Stimulated activated CD4-positive, alpha-beta T cell treated with anti-CD3 and anti-CD28 coated beads, Interleukin-12 subunit alpha, Interleukin-12 subunit beta, amount 100 ng/mL, for 4 hours (primary cell): ENCODE results near the gene AGBL2.

ENCODE experiments used
- DNase-seq: peaks from one replicate; pipeline ENCODE4 v3.0.0-alpha.2; 2020

AGBL2 gene

DNA sequence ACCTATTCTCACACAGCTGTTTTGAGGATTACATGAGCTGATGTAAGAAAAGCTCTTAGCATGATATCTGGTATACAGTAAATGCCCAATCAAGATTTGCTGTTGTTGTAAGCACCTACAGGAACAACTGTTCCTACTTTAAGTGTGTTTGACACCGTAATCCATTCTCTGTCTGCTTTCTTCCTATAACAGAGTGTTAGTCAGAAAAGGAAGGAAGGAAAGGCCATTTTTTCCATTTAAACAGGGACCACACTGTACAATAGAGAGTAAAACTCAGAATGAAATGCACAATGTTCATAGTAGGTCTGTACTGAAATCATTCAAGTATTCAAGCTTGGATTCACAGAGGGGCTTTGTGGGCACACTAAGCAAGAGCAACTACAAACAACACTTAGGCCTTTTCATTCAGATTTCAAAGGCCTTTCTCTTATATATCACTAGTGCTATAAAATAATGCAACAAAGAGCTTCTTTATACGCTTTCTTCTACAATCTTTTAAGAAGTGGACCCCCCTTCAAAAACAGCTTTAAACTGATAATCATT lies 94.3 kb downstream of the AGBL2 start:
- no peak for DNase-seq

DNA sequence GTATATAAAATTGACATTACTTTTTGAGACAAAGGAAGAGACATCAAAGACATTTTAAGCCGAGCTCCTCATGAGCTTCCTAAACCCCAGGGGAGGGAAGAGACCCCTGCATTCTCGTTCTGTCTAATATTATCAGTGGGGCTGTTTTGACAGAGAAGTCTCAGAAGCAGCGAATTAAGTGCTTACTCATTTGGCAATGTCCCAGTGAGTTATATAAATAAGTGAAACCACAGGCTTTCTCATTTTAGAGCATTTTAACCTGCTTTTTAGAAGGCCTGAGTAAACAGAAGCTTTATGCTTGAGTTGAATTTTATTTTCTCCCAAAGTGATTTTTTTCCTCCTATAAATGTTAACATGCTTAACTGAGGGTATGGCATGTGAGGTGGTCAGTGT lies 97.8 kb downstream of the AGBL2 start:
- DNase-seq = no peak

DNA sequence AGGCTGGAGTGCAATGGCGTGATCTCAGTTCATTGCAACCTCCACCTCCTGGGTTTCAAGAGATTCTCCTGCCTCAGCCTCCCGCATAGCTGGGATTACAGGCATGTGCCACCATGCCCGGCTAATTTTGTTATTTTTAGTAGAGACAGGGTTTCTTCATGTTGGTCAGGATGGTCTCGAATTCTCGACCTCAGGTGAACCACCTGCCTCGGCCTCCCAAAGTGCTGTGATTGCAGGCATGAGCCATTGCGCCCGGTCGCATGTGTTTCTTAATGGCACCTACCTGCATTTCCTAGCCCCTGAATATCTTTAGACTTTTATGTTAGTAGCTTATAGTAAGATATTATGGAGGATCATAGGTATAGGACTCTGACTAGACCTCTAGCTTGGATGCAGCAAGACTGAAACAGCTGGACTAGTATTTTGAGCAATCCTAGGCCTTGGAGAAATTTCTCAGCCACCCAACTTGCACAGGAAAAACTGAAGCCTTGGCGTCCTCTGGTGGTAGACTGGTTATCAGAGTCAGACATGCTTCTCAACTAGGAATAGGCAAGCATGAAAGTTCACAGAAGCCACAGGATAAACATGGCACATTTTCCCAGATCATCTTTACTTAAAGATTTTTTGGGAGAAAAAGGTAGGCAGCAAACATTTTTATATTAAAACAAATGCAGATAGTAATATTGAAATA lies 98.3 kb downstream of the AGBL2 start:
- DNase-seq = no peak

DNA sequence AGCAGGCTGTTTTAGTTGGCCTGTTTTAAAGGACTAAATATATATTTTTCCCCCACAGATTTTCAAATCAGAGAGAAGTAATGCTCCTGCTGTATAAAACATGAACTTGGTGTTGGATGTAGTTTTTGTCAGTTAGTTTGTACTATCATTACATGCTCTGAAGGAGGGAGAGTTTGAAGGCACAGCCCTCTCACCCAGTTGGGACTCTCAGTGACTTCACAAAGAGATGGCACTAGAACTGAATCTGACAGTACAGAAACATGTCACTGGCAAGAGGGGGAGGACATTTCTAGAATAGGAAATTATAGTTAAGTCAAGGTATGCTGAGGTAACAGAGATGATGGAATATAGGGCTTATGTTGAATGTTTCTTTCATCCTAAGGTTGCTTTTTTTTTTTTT lies 99.9 kb downstream of the AGBL2 start:
- DNase-seq = no peak

DNA sequence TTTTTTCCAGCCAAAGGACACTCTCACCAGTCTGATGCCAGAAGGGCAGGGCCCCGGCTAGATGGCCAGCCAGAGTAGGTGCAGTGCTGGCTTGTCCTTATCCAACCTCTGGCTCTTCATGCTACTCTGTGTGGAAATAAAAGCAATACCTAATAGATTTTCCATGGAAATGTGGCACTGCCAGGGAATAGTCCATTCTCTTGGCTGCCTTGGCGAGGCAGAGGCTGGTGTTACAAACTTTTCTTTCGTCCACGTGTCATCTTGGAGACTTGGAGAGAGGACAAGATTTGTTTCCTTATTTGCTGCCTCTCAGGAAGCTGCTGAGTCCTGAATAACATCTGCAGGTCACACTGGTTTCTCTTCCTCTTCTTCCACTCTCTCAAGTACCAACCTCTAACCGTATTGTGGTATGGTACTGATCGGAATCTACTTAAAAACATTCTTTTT lies 103.8 kb downstream of the AGBL2 start:
- DNase-seq = no peak

DNA sequence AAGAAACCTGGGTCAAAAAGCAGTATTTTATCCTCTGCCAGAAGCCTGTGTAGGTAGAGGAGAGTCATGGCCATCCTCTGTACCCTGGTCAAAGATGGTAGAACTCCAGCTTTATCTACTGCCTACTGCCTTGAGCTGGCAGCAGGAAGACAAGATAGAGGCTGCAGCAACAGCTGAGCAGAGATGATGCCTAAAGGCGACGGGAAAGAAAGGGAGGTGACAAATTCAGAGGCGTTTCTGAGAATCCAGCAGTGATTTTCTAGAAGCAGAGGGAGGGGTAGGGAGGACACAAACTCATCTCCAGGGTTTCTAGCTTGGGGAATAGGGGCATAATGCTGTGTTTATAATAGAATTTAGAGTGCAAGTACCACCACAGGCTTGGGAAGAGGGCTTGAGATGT lies 105.5 kb downstream of the AGBL2 start:
- DNase-seq = no peak
